NCI-H2196 (cell line): ENCODE measurements around the gene NLGN1.

Experiments
- DNase-seq: peaks from one replicate; lab custom pipeline; 2025; ENCODE audit not compliant: unreplicated experiment; lab: John Stamatoyannopoulos, UW

Gene NLGN1

DNA sequence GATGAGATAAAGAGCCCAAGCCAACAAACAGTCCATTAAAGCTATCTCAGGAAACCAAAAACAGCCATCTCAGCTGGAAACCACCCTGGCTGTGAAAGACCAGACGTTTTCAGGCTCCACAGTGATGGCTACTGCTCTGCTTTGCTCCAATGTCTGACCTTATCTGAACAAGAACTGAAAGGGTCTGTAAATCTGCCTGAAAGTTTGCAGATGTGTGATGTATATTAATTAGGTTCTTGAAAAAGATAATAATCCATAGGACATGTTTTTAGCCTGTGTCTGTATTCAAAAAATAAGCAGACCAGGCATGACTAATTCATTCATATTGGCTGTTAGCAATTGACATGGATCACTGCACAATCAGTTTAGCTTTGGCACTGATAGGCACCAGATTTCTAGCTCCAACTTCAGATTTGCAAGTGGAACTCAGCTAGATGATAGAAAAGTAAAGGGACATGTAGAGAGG is 850.2 kb downstream of the NLGN1 start:
- no peak for DNase-seq

DNA sequence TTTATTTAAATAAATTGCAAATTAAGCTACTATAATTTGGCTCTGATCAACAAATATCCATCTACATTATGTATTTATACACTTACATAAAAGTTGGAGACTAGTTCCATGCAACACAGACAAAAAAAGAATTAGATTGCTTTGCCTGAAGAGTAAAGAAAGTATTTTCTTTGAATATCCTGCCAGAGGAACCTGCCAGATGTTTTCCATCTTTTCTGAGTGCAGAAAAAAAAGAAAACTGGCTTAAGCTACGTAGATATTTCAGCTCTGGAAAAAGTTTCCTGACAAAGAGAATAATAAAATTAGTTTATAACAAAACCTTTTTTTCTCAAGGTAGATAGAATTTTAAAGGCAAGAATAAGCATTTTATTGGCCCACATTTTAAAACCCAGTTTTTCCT is 854.1 kb downstream of the NLGN1 start:
- DNase-seq: no peak

DNA sequence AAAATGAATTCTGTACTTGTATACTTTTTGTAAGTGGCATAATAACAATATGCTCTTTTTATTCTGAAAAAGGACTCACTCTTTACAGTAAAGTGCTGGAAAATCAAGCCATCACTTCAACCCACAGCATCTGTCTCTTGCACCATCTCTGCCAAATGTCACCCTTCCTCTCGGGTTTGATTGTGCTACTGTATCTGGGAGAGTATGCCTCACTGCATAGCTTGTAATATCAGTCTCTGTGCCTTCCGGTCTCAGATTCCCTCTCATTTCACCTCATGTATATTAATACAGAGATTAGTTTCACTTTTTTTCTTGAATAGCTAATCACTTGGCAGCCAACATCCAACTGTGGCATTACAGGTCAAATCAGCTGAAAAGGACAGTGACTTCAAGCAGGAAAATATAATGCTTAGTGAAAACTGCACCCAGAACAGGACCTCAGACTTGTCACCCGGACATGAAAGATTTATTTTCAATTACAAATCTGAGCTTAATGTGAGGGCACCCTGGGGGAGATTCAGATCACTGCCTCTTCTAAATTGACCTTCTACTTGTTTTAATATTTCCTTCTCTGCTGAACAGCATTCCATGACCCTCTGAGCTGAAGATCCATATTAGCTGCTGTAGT is 855.8 kb downstream of the NLGN1 start:
- no peak for DNase-seq

DNA sequence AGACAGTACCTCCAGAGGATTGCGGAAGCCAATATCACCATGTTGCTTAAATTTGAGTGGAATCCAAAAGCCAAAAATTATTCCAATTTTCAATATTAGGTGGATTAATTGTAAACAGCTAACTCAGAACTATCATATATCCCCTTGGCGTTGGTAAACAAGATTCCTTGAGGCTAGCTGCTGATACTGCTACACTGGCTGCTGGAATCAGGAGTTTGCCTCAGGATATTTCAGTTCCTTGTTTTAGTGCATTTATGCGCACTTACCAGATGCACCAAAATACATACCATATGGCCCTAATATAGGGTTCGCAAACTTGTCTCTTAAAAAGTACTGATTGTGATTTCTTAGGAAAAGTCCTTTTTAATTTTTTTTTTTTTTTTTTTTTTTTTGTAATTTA is 856.4 kb downstream of the NLGN1 start:
- no peak for DNase-seq

DNA sequence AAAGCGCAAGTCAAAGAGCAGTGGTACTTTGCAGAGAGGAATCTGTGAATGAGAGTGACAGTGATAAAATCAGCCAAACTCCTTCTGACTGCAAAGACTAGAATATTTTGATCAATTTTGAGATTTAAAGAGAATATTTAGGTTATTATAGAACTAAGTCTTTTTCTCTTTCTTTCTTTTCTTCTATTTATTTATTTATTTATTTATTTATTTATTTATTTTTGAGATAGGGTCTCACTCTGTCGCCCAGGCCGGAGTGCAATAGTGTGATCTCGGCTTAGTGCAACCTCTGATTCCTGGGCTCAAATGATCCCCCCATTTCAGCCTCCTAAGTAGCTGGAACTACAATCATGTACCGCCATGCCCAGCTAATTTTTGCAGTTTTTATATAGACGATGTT is 857.9 kb downstream of the NLGN1 start:
- DNase-seq: no peak

DNA sequence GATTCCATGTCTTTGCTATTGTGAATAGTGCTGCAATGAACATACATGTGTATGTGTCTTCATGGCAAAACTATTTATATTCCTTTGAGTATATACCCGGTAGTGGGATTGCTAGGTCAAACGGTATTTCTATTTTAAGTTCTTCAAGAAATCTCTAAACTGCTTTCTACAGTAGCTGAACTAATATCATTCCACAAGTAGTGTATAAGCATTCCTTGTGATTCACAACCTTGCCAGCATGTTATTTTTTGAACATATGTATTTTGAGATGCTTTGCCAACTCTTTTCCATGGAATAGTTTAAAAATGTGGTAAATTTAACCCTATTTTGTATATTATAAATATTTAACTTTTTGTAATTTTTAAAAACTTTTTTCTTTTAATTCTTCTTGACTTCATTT is 868.9 kb downstream of the NLGN1 start:
- no peak for DNase-seq

DNA sequence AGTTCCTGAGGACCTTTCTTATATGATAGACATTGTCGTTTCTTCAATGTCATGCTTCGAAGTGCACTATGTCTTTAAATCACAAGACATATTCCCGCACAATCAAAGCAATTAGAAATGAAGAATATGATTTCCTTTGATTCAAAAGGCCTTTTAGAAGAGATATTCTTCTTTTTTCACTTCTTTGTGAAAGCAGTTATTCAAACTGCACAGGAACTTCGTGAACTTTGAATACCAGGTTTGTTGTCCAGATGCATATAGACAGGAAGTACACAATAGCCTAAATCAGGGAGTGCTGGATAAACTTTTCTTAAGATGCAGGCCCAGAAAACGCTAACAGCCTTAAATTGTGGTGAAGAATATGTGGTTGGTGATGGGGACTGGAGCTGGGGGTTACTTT is 870.5 kb downstream of the NLGN1 start:
- DNase-seq: no peak

DNA sequence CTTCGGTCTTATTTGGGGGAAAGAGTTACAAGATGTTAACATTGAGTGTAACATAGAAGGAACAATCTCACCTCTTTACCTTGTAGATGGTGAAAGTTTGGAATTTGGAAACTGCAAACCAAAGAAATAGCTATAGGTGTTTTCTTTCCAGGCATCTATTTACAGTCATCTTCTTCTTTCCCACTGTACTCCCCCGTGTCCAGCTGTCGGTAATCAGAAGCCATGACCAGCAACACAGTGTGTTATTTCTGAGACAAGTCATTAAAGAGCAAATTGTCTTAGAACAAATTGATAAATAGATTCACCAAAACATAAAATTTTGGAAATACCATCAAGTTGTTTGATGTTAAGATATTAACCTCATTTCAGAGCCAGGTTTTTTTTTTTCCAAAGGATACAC is 871.0 kb downstream of the NLGN1 start:
- no peak for DNase-seq

DNA sequence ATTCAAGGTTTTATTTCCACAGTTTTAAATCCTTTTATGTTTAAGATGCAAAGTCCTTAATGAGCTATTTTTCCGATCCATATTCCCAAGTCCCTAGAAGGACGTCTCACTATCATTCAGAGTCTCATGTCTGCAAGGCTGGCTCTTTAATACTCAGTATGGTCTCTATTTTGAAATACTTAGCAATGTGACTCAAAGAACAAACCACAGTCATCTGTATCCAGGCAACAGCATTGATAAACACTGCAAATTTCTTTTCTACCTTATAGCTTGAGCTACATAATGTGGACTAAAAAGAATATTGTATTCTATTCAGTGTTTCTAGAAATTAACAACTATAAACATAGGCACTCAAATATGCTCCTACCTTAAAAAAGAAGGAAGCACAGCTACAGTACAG is 873.3 kb downstream of the NLGN1 start:
- no peak for DNase-seq

DNA sequence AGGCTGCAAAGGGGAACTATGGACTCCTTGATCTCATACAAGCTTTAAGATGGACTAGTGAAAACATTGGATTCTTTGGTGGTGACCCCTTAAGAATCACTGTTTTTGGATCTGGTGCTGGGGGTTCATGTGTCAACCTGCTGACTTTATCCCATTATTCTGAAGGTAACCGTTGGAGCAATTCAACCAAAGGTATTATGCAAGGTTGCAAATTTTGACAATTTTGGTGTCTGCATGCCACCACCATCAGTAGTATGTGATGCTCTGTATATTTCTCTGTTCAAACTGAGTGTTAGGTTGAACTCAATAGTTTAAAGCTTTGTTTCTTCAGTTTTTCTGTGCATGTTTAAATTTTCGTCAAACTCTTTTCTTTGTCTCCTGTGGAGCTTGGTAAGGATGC is 877.8 kb downstream of the NLGN1 start:
- DNase-seq: no peak

DNA sequence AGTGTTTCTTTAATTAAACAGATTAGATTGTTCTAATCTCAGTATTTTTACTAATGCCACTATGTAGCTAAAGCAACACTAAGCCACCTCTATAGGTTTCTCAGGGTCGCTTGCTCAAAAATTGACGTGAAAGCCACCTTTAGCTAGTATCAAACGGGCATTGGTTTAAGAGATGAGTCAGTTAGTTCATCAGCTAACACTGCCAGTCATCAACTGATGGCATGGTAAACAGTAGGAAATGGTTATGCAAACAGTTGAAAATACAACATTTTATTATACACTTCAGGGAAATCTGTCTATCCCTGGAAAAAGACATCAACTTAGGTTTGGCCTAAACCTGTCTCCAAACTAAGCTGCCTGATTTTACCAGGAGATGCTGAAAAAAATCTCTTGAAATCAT is 879.3 kb downstream of the NLGN1 start:
- DNase-seq: no peak

DNA sequence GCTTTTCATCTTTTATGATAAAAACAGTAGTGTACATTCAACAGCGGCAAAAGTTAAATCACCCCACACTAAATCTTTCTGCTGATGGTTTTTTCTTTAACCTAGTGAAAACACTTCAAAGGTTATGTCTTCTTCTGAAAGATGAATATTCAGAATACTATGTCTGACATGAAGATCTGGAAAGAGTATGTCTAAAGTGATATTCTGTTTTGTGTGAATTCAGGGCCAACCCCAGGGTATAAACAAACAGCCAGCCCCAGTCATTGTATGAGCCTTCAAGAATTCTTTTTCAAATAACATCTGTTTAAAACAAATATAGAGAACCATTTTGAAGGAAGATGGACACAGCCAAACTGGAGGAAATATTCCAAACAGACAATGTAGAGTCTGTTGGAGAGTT is 880.5 kb downstream of the NLGN1 start:
- no peak for DNase-seq

DNA sequence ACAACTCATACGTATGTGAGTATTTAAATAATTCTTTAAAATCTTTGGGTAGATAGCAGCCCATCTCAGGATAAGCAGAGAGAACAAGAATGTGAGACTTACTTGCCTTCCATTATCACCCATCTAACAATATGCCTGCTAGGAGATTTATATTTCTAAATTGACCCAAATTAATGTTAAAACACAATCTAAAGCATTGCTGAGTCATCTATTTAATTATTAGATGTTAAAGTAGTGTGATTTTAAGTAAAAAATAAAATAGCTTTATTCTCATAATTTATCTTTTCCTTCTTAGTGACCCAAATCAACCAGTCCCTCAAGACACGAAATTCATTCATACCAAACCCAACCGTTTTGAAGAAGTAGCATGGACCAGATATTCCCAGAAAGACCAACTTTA is 882.6 kb downstream of the NLGN1 start:
- DNase-seq: no peak

DNA sequence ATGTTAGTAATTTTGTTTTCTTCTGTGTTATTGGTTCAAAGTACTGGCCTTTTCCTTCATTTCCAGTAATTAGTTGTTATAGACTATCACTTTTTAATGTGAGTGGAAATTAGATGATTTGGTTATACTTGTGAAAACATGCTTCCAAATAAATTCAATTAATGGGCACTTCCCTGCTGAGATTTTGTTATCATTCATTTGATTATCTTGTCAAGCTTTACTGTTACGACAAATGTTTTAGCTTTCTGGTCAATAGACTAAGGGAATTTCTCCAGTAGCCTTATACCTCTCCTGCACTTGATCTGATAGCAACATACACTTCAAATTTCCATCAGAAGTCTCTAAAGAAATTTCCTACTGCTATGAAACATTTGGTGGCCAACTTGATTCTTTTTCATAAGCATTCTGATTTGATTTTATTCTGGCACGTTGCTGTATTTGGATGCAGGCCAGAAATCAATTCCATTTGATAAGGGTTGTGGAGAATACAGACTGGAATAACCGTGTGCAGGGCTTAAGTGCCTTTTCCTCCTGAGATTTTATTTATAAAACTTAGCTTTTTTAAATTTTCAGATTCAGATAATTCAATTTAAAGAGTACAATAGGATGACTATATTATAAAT is 887.8 kb downstream of the NLGN1 start:
- no peak for DNase-seq

DNA sequence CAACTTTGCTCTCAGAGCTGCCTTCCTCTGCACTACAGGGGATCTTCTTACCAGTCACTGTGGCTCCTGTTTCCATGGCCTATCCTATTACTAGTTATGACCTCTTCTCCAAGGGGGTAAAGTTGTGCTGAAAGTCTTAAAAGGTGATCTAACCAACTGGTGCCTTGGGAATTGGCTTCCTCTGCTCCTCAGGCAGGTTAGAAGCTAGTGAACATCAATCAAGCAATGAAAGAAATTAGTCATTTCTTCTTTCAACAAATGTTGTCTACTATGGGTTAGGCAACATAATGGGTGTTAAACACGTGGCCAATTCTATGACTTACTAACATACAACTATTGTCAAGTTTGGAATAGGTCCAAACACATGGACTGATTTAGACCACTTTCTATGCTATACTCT is 890.2 kb downstream of the NLGN1 start:
- DNase-seq: no peak

DNA sequence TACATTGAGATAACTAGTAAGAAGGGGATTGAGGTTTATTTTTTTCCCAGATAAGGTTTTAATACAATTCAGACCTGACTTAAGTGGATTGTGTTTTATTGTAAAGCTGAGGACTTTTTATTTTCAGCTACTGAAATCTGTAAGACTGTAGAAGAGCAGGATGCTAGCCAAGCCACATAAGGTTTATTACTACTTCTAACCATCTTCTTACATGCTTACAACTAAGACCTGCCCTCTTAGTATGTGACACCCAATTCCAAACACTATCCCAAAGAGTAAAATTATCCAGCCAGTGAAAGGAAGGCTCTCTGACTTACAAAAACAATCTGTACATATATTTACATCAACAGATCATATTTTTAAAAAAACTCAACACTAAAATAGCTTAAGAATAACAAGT is 897.1 kb downstream of the NLGN1 start:
- no peak for DNase-seq

DNA sequence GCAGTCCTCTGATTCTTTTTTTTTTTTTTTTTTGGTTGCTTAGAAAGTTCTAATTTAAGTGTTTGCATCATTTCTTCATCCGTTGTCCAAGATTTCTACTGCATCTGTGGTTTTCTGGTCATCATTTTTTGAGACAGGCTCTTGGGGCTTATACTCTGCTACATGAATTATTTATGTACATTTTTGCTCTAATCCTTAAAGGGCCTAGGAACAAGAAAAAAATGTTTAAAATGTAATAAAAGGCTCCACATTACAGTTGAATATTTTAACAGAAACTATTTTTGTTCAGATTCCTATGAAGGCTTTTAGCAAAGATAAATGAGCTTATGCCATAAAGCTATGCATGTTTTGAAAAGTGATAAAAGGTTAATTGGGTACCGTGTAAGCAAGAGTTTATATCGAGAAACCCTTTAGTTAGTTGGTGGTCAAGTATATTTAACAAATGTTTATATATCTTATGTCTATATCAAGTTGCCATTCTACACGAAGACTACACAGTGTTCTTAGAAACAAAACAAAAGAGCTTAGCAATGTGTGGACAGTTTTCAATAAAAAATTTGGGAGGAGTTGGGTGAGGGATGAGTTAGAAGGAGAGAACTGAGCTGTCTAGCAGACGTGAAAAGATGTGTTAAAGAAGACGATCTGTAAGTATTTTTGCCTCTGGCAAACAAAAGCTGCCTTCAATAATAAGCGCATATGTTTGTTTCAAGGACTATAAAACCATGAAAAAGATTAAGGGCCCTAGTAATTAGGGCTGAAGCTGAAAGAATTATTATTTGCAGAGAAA is 898.0 kb downstream of the NLGN1 start:
- no peak for DNase-seq

DNA sequence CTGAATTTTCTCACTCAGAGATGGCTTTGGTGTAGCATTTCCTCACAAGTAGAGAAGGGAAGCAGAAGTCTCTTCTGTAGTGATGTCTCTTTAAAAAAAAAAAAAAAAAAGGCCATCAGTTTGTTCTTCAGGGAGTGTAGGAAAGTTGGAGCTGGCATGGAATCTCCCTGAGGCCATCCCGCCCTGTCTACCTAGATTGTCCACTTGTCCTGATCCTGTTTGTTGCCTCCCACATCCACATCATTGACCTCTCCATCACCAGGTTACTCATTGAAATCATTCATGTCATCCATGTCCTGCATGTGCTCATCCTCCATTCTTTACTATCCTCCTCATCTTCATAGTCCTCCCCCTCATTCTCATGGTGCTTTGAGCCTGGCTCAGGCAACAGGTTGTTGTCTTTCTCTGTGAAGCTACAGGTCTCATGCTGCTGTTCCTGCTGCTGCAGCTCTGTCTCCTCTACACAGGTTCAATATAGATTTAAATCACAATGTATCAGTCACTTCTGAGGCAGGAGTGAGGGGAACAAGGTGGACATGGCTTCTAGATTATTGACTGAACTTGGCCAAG is 905.3 kb downstream of the NLGN1 start:
- no peak for DNase-seq

DNA sequence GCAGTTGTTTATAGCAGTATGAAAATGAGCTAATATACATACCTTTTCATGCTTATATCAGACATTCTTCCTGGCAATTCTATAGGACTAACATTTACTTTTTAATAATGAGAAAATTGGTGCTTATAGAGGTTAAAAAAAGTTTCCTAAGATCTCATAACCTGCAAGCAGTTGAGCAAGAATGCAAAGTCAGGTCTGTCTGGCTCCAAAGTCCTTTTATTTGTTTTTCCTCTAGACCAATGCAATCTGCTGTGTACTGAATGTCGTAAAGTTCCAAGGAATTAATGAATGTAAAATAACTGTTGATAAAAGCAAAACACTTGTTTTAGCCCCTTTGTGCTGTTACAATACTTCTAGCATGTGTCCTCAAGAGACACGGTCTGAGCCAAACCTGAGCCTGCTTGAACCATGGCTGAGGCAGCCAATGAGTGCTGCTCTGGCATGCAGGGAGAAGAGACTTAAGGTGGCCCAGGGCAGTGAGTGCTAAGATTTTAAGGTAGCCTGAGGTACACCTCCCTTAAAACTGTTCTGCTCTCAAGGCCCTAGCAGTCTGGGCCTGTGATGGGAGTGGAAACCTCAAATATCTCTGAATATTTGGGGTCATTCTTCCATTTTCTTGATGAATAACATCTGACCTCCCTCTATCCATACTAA is 906.5 kb downstream of the NLGN1 start:
- DNase-seq: no peak

DNA sequence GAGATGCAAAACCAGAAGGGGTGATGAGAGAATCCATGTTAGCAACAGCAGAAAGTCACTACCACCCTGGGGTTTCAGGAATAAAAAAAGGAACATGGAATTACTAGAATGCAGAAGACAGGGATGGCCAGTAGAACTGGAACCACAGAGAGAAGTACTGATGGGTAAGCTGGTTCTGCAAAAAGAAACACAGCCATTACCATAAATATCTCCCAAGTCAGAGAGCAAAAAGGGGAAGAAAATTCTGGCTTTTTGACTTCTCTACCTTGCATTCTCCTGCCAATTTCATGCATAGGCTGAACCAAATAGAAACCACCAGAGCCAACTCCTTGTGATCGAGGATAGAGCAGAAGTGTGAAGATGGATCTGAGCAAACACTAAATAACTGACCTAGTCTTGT is 911.2 kb downstream of the NLGN1 start:
- DNase-seq: no peak

DNA sequence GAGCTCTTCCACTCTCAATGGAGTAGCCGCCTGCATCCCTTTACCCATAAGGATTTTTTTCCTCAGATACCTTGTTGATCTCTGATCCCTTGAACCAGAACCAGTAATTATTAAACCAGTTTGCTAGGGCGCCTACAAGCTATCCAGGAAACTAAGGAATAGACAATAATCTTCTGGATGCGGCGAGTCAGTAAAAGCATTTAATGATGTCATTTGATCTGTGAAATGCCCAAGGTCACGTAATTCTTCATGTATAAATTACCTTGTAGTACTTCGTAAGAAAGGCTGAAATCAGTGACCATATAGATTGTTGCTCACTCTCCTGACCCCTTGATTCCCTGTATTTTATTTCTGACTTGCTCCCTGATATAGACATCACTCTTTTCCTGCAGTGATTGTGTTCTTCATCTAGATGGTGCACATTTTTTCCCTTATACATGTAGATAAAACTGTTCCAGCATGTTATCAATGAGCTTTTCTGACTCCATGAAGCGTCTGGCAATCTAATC is 913.0 kb downstream of the NLGN1 start:
- DNase-seq: no peak
